NAMALWA (cell line): ENCODE measurements around the gene AURKAIP1.
A peak's percentile ranks its signal among the peaks of the same experiment; 100 is the strongest.

Experiments used
- DNase-seq: peaks from one replicate; pipeline ENCODE4 v3.0.0-alpha.2; 2015; ENCODE audit warnings: low spot score

Gene AURKAIP1

GRCh38 chr1:1332031-1332755 lies 42.8 kb downstream of the AURKAIP1 start:
- no peak for DNase-seq

GRCh38 chr1:1331068-1331965 lies 43.7 kb downstream of the AURKAIP1 start, which contains the start of gene TAS1R3:
TSS of gene TAS1R3 (plus strand) at chr1:1331280. CDS start at chr1:1331346, 66 bp downstream.
- DNase-seq: no peak

- no peak for DNase-seq
Measured at GRCh38 chr1:1330366-1331067, 44.5 kb downstream of the AURKAIP1 start.

GRCh38 chr1:1329304-1330210 lies 45.5 kb downstream of the AURKAIP1 start:
- no peak for DNase-seq

GRCh38 chr1:1328254-1328653 lies 46.8 kb downstream of the AURKAIP1 start:
- no peak for DNase-seq

GRCh38 chr1:1327291-1327690 lies 47.7 kb downstream of the AURKAIP1 start:
- DNase-seq: no peak

- peak; percentile 66 for DNase-seq
Measured at GRCh38 chr1:1326075-1326605, 48.9 kb downstream of the AURKAIP1 start.

- peak; percentile 54 for DNase-seq
Measured at GRCh38 chr1:1325288-1326074, 49.5 kb downstream of the AURKAIP1 start.

- DNase-seq: peak; percentile 97
Measured at GRCh38 chr1:1324524-1325287, 50.3 kb downstream of the AURKAIP1 start, which contains the start of the genes CPTP and INTS11. TSS of gene CPTP (plus strand) at chr1:1324802. CDS start at chr1:1326911, 2,109 bp downstream. TSS of gene INTS11 (minus strand) at chr1:1324660. CDS start at chr1:1324608, 52 bp downstream.

GRCh38 chr1:1324084-1324523 lies 50.9 kb downstream of the AURKAIP1 start:
- DNase-seq: no peak
